Peyer's patch (tissue), 4 donors: ENCODE results near the gene DGCR8.

ENCODE experiments used
- POLR2A ChIP-seq, 2 donors: fragments of 450-650 bp; IDR thresholded peaks; one replicate each; pipeline ENCODE4 v1.5.1; 2017; ENCODE audit warnings: antibody characterized with exemption in 2 of 2, mild to moderate bottlenecking in 2 of 2, moderate library complexity in 2 of 2
- TF ChIP-seq, protein P1 (sequence below), 6 experiments: fragments of 450-650 bp in 4 of 6; fragments of 200-600 bp in 2 of 6; sonication (generic) in 1 of 6; IDR thresholded peaks; one replicate each; pipeline ENCODE4 v1.5.1; 2017 to 2019; ENCODE audit warnings: antibody characterized with exemption in 6 of 6, mild to moderate bottlenecking in 3 of 6, moderate library complexity in 1 of 6

DNA sequence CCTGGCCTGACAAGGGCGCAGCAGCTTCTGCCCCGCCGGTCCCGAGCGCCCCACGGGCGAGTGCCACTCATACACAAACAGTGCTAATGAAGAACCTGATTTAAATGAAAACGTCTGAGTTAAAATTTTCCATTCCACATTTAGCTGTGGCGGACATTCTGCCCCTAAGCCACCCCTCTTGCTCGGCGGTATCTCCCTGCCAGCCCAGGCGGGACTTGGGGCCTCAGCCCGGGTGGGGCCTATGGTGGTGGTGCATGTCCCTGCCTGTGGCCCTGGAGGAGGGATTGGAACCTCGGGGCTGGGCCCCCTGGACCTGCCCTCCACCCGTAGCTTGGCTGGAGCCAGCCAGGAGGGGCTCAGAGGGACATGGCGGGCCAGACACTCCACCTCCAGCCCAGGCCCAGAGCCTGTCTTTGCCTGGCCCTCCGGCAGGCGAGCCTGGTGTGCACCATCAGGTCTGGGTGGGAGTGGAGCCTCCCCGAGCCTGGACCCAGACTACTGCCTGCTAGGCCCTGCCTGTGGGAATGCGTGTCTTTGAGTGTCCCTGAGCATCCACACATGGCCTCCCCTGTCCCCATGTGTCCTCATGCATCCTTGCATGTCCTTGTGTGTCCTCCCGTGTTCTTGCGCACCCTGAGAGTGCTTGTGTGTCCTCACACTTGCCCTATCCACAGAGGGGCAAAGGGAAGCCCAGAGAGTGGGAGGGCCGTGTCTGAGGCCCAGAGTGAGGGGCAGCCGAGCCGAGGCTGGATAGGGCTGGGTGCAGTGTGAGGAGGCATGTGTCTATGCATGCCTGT, 56.0 kb downstream of the DGCR8 start:
- TF ChIP-seq, protein P1, sequence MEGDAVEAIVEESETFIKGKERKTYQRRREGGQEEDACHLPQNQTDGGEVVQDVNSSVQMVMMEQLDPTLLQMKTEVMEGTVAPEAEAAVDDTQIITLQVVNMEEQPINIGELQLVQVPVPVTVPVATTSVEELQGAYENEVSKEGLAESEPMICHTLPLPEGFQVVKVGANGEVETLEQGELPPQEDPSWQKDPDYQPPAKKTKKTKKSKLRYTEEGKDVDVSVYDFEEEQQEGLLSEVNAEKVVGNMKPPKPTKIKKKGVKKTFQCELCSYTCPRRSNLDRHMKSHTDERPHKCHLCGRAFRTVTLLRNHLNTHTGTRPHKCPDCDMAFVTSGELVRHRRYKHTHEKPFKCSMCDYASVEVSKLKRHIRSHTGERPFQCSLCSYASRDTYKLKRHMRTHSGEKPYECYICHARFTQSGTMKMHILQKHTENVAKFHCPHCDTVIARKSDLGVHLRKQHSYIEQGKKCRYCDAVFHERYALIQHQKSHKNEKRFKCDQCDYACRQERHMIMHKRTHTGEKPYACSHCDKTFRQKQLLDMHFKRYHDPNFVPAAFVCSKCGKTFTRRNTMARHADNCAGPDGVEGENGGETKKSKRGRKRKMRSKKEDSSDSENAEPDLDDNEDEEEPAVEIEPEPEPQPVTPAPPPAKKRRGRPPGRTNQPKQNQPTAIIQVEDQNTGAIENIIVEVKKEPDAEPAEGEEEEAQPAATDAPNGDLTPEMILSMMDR (IDR thresholded peaks at IDR 0.05), result no peak
- no peak for TF ChIP-seq POLR2A (IDR thresholded peaks at IDR 0.05)
